Right atrium auricular region (tissue), 2 donors: ENCODE data around the gene THOC7. TPM values are rescaled to one million over a fixed set of nuclear protein-coding genes. Genes with fewer than 3 reads are reported as not detected.

Experiments used
- DNase-seq: peaks from one replicate; pipeline ENCODE4 v3.0.0-alpha.2; 2019; ENCODE audit warnings: low spot score
- H3K27ac ChIP-seq, 2 donors: fragments of 200-600 bp; sonication (generic); 1 replicate in 1 of 2; 2 replicates in 1 of 2; pipeline ENCODE4 v1.5.1; 2016 to 2019
- H3K27me3 ChIP-seq, 2 donors: fragments of 200-600 bp; sonication (generic); one replicate each; pipeline versions ENCODE4 v1.5.1 to v1.6.0; 2017 to 2019
- H3K36me3 ChIP-seq: fragments of 200-600 bp; sonication (generic); one replicate; pipeline ENCODE4 v1.5.1; 2016
- H3K4me1 ChIP-seq, 2 donors: fragments of 200-600 bp; sonication (generic); one replicate each; pipeline versions ENCODE4 v1.5.1 to v1.6.0; 2017 to 2019
- H3K4me3 ChIP-seq, 2 donors: fragments of 200-600 bp; sonication (generic); 1 replicate in 1 of 2; 2 replicates in 1 of 2; pipeline ENCODE4 v1.5.1; 2017 to 2019; ENCODE audit warnings: mild to moderate bottlenecking in 1 of 2, moderate library complexity in 1 of 2
- H3K9me3 ChIP-seq, 2 donors: fragments of 200-600 bp; sonication (generic); one replicate each; pipeline ENCODE4 v1.5.1; 2019
- total RNA-seq, 2 donors: library from RNA; depleted of rRNA; stranded (reverse); fragments of >200 nt; gene quantifications; one replicate each; pipeline ENCODE4 v1.1.0, GENCODE V29; 2016
- TF ChIP-seq, protein P1 (sequence below), 2 donors: fragments of 200-600 bp; sonication (generic); IDR thresholded peaks; one replicate each; pipeline ENCODE4 v1.5.1; 2019; ENCODE audit warnings: antibody characterized with exemption in 2 of 2

The THOC7 gene
- total RNA-seq, 2 donors from 2014 or later = 55.1 to 63.6 TPM

DNA sequence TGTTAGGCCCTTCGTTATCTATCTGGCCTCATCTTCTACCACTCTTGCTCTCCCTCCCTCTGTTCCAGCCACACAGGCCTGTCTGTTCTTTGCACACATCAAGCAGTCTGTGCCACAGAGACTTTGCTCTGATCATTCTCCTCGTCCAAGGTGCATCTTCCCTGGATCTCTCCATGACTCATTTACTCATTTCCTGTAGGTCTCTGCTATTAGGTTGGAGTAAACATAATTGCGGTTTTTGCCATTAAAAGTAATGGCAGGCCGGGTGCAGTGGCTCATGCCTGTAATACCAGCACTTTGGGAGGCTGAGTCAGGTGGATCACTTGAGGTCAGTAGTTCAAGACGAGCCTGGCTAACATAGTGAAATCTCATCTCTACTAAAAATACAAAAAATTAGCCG is 54.0 kb downstream of the THOC7 start:
- H3K27me3 ChIP-seq = no peaks in the 10 kb centered on the region
- no peaks in the 10 kb centered on the region for H3K36me3 ChIP-seq
- no peaks in the 10 kb centered on the region for H3K4me1 ChIP-seq
- no peak for DNase-seq
- H3K9me3 ChIP-seq = peaks cover 0 to 7% of the 10 kb centered on the region in 2 donors
- H3K4me3 ChIP-seq = no peak overlapping the region
- TF ChIP-seq, protein P1, sequence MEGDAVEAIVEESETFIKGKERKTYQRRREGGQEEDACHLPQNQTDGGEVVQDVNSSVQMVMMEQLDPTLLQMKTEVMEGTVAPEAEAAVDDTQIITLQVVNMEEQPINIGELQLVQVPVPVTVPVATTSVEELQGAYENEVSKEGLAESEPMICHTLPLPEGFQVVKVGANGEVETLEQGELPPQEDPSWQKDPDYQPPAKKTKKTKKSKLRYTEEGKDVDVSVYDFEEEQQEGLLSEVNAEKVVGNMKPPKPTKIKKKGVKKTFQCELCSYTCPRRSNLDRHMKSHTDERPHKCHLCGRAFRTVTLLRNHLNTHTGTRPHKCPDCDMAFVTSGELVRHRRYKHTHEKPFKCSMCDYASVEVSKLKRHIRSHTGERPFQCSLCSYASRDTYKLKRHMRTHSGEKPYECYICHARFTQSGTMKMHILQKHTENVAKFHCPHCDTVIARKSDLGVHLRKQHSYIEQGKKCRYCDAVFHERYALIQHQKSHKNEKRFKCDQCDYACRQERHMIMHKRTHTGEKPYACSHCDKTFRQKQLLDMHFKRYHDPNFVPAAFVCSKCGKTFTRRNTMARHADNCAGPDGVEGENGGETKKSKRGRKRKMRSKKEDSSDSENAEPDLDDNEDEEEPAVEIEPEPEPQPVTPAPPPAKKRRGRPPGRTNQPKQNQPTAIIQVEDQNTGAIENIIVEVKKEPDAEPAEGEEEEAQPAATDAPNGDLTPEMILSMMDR (IDR thresholded peaks at IDR 0.05) = no peak
- H3K27ac ChIP-seq = no peak overlapping the region

DNA sequence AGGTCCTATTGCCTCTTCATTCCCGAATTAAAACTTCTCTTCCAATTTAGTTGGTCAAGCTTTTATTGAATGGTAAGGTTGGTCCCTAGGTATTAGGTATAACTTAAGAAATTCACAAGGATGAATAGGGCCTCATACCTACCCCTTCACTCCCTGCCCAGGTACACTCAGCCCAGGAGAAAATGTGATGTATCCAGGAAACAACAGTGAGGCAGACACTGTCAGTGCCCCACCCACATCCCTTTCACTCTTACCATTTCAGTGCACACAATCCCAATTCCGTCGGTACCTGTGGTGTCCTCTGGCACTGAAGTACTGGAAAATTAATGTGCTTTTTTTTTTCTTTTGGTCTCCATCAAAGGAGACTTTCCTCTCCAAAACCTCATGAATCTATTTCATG is 55.0 kb downstream of the THOC7 start:
- DNase-seq = no peak
- H3K27ac ChIP-seq = no peak overlapping the region
- TF ChIP-seq, protein P1 (IDR thresholded peaks at IDR 0.05) = no peak

DNA sequence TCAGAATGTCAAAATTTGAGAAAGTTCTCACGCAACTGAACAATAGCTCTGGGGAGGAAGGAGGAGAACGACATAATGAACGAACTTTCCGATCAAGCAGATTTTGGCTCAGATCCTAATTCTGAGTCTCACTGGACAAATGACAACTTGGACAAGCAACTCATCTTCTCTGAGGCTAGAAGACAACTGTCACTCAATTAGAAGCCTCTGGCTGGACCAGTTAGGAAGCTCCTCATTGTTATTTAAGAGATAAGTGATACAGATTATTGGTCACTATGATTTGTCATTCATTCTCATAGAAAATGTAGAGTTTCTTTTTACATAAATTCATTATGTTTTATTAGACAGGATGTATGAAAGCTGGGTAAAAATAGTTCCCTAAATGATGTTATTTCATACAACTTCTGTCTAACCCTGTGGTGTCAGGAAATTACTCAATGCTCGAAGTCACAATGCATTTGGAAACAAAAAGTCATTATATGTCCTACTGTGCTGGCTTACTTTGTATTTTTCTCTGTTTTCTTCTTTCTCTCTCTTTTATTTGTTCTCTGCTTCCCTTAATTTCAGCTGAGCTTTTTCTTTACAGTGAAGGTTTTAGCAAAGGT is 55.5 kb downstream of the THOC7 start:
- no peak for DNase-seq
- Histone ChIP-seq H3K27ac (no peak overlapping the region), H3K4me3 (no peak overlapping the region), H3K4me1 (no peaks in the 10 kb centered on the region), H3K27me3 (no peaks in the 10 kb centered on the region), H3K36me3 (no peaks in the 10 kb centered on the region), H3K9me3 (peaks cover 0 to 7% of the 10 kb centered on the region in 2 donors)
- TF ChIP-seq, protein P1 (IDR thresholded peaks at IDR 0.05) = no peak

More for the DNA sequence above, 55.0 kb downstream of the THOC7 start:
- Histone ChIP-seq H3K27me3 (no peaks in the 10 kb centered on the region), H3K9me3 (peaks cover 0 to 7% of the 10 kb centered on the region in 2 donors), H3K36me3 (no peaks in the 10 kb centered on the region), H3K4me1 (no peaks in the 10 kb centered on the region), H3K4me3 (no peak overlapping the region)

DNA sequence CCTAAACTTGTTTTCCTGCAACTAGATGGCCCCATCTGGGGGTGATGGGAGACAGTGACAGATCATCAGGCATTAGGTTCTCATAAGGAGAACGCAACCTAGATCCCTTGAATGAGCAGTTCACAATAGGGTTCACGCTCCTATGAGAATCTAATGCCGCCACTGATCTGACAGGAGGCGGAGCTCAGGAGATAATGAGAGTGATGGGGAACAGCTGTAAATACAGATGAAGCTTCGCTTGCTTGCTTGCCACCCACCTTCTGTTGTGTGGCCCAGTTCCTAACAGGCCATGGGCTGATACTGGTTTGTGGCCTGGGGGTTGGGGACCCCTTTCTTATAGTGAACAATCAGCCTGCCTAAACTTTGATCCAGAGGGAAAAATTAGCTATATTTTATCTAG is 59.7 kb downstream of the THOC7 start:
- peaks cover 0 to 7% of the 10 kb centered on the region in 2 donors for H3K9me3 ChIP-seq

DNA sequence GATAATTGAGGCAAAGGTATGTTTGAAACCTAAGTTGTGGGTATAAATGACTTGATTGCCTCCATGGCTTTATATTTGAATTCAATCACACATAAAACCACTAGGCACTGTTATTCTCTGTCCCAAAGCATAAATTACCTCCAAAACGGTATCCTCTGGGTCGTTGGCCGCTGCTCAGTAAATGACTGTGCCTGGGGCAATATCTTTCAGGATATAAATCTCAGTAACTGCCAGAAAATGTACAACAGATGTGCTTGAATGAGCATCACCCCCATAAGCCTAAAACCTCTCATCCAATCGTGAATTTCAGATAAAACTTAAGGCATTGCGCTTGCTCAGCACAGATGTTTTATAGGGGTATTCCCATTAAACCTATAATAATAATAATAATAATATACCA is 63.5 kb downstream of the THOC7 start:
- Histone ChIP-seq H3K27ac (no peak overlapping the region), H3K27me3 (no peaks in the 10 kb centered on the region), H3K4me1 (no peaks in the 10 kb centered on the region), H3K4me3 (no peak overlapping the region), H3K9me3 (no peaks in the 10 kb centered on the region), H3K36me3 (no peaks in the 10 kb centered on the region)
- TF ChIP-seq, protein P1 (IDR thresholded peaks at IDR 0.05) = no peak
- DNase-seq = no peak

More for the DNA sequence above, 59.7 kb downstream of the THOC7 start:
- Histone ChIP-seq H3K27ac (no peak overlapping the region), H3K27me3 (no peaks in the 10 kb centered on the region), H3K4me1 (no peaks in the 10 kb centered on the region), H3K36me3 (no peaks in the 10 kb centered on the region), H3K4me3 (no peak overlapping the region)
- no peak for DNase-seq
- TF ChIP-seq, protein P1 (IDR thresholded peaks at IDR 0.05) = no peak

DNA sequence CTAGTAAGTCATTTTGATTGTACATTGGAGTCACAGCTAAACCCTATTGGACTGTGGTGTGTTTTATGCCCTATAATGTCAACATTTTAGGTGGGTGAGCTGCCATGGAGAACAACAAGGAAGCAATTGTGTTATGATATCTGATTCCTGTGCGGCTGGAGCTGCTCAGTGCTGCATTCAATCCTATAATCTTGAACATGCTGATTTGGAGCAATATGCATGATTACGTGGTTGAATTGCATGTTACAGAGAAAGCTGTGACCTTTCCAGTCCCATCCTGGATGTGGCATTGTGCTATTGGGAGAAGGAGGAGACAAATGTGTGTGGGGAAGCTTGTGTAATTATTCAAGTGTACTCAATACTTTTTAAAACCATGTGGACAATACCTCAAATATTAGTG is 64.7 kb downstream of the THOC7 start:
- H3K4me1 ChIP-seq = no peaks in the 10 kb centered on the region
- no peak for DNase-seq
- H3K36me3 ChIP-seq = no peaks in the 10 kb centered on the region
- no peaks in the 10 kb centered on the region for H3K27me3 ChIP-seq
- H3K9me3 ChIP-seq = no peaks in the 10 kb centered on the region
- H3K27ac ChIP-seq = no peak overlapping the region
- TF ChIP-seq, protein P1 (IDR thresholded peaks at IDR 0.05) = no peak
- H3K4me3 ChIP-seq = no peak overlapping the region
